HepG2 (cell line): ENCODE results near the gene TMEM33. TPM values are rescaled to one million over a fixed set of nuclear protein-coding genes. Genes with fewer than 3 reads are reported as not detected.

Experiments
- AGO1 ChIP-seq: fragments of 200-400 bp; formaldehyde crosslinking; IDR thresholded peaks from 2 replicates; pipeline ENCODE4 v1.6.1; 2017; ENCODE audit warnings: mild to moderate bottlenecking, low read depth, low read length, moderate library complexity; ENCODE audit not compliant: poor library complexity, severe bottlenecking
- HNF1B ChIP-seq: sonication (generic); formaldehyde crosslinking; IDR thresholded peaks from 2 replicates; pipeline ENCODE4 v1.5.1; 2020; ENCODE audit warnings: mild to moderate bottlenecking, moderate library complexity, missing genetic modification reagents
- KMT2A ChIP-seq: sonication (generic); formaldehyde crosslinking; IDR thresholded peaks from 2 replicates; pipeline ENCODE4 v1.4.0; 2020; ENCODE audit warnings: missing genetic modification reagents
- LCORL ChIP-seq, 2 experiments: fragments of 450-650 bp in 1 of 2; sonication (generic) in 1 of 2; formaldehyde crosslinking in 1 of 2; IDR thresholded peaks; 2 replicates each; pipeline versions ENCODE4 v1.5.0 to v1.6.1; 2017 to 2020; ENCODE audit warnings: antibody characterized with exemption in 1 of 2, missing genetic modification reagents in 1 of 2
- MAF1 ChIP-seq: sonication (generic); formaldehyde crosslinking; IDR thresholded peaks from 2 replicates; pipeline ENCODE4 v1.5.0; 2020; ENCODE audit warnings: missing genetic modification reagents, borderline replicate concordance
- NFYC ChIP-seq: IDR thresholded peaks from 2 replicates; pipeline ENCODE4 v1.6.1; 2016; ENCODE audit warnings: missing genetic modification reagents, missing compliant biosample characterization
- SIN3A ChIP-seq: IDR thresholded peaks from 2 replicates; pipeline ENCODE4 v1.6.1; 2011; ENCODE audit warnings: low read depth, mild to moderate bottlenecking, control low read depth, low read length, borderline replicate concordance
- SMARCE1 ChIP-seq: fragments of 450-650 bp; IDR thresholded peaks from 2 replicates; pipeline ENCODE4 v1.6.1; 2017; ENCODE audit warnings: borderline replicate concordance
- TCF7 ChIP-seq: sonication (generic); IDR thresholded peaks from 2 replicates; pipeline ENCODE4 v1.6.1; 2016; ENCODE audit warnings: antibody characterized with exemption, low read depth
- TFDP1 ChIP-seq: IDR thresholded peaks from 2 replicates; pipeline ENCODE4 v1.6.1; 2016; ENCODE audit warnings: missing compliant biosample characterization, missing genetic modification reagents, borderline replicate concordance
- THAP11 ChIP-seq: IDR thresholded peaks from 2 replicates; pipeline ENCODE4 v1.6.1; 2016; ENCODE audit warnings: missing biosample characterization, missing genetic modification reagents
- U2AF1 ChIP-seq: fragments of 200-400 bp; formaldehyde crosslinking; optimal IDR thresholded peaks from 2 replicates; pipeline ENCODE3; 2017; ENCODE audit warnings: mild to moderate bottlenecking, low read depth, low read length
- ZBTB25 ChIP-seq: IDR thresholded peaks from 2 replicates; pipeline ENCODE4 v1.6.1; 2018; ENCODE audit warnings: missing genetic modification reagents
- ZNF44 ChIP-seq: sonication (generic); formaldehyde crosslinking; IDR thresholded peaks from 2 replicates; pipeline ENCODE4 v1.5.1; 2020; ENCODE audit warnings: mild to moderate bottlenecking, missing genetic modification reagents
- ZNF710 ChIP-seq: sonication (generic); formaldehyde crosslinking; IDR thresholded peaks from 2 replicates; pipeline ENCODE4 v1.5.0; 2020; ENCODE audit warnings: mild to moderate bottlenecking, missing genetic modification reagents, borderline replicate concordance
- polyA plus RNA-seq, 8 experiments: library from polyadenylated mRNA; depleted of rRNA in 3 of 8; stranded (reverse) in 7 of 8; unstranded in 1 of 8; fragments of >200 nt; fragmentation: Illumina TruSeq in 4 of 8; extraction: Trizol in 4 of 8; gene quantifications; 2 replicates each; pipeline versions ENCODE4 v1.2.1 to v1.2.3, GENCODE V29; 2011 to 2016; ENCODE audit warnings: low read depth in 4 of 8, missing spikeins in 1 of 8, mixed read lengths in 1 of 8; ENCODE audit not compliant: insufficient read depth in 1 of 8
- total RNA-seq, 5 experiments: library from RNA; depleted of rRNA; stranded (reverse); fragments of >200 nt; fragmentation: Illumina TruSeq; extraction: Trizol; gene quantifications; 2 replicates each; pipeline ENCODE4 v1.2.3, GENCODE V29; 2016; ENCODE audit warnings: low read depth in 1 of 5
- TF ChIP-seq, protein P1 (sequence below): sonication (generic); formaldehyde crosslinking; conservative IDR thresholded peaks from 2 replicates; pipeline ENCODE4 v1.4.0; 2020; ENCODE audit warnings: mild to moderate bottlenecking, missing genetic modification reagents, moderate library complexity

The TMEM33 gene
- total and polyA plus RNA-seq, 2 of the 13 experiments (the other 11 are each of a cell fraction or from before 2014, with no cell fraction given) = 36.1 to 66.6 TPM

- no peak; the same call in 1 of the 2 replicates for TF ChIP-seq SIN3A
- peak; percentile 91 for TF ChIP-seq LCORL (IDR thresholded peaks at IDR 0.05)
- TF ChIP-seq LCORL (CRISPR knock-in tag; IDR thresholded peaks at IDR 0.05) = peak; percentile 46; the same call in 1 of the 2 replicates
- peak; percentile 88 for TF ChIP-seq NFYC (CRISPR knock-in tag)
- peak; percentile 45; the same call in 1 of the 2 replicates for TF ChIP-seq KMT2A
- no peak for TF ChIP-seq U2AF1
- no peak for TF ChIP-seq ZNF710
- no peak for TF ChIP-seq TCF7
- TF ChIP-seq HNF1B (CRISPR knock-in tag) = no peak
- 0 out of 2 replicates have a peak, but pooled peaks have one; percentile 0 for TF ChIP-seq ZBTB25 (CRISPR knock-in tag)
- no peak for TF ChIP-seq ZNF44 (CRISPR knock-in tag)
- no peak for TF ChIP-seq TFDP1 (CRISPR knock-in tag)
- TF ChIP-seq AGO1 = no peak
- peak; percentile 83 for TF ChIP-seq THAP11 (CRISPR knock-in tag)
- TF ChIP-seq SMARCE1 = no peak
- TF ChIP-seq, protein P1, sequence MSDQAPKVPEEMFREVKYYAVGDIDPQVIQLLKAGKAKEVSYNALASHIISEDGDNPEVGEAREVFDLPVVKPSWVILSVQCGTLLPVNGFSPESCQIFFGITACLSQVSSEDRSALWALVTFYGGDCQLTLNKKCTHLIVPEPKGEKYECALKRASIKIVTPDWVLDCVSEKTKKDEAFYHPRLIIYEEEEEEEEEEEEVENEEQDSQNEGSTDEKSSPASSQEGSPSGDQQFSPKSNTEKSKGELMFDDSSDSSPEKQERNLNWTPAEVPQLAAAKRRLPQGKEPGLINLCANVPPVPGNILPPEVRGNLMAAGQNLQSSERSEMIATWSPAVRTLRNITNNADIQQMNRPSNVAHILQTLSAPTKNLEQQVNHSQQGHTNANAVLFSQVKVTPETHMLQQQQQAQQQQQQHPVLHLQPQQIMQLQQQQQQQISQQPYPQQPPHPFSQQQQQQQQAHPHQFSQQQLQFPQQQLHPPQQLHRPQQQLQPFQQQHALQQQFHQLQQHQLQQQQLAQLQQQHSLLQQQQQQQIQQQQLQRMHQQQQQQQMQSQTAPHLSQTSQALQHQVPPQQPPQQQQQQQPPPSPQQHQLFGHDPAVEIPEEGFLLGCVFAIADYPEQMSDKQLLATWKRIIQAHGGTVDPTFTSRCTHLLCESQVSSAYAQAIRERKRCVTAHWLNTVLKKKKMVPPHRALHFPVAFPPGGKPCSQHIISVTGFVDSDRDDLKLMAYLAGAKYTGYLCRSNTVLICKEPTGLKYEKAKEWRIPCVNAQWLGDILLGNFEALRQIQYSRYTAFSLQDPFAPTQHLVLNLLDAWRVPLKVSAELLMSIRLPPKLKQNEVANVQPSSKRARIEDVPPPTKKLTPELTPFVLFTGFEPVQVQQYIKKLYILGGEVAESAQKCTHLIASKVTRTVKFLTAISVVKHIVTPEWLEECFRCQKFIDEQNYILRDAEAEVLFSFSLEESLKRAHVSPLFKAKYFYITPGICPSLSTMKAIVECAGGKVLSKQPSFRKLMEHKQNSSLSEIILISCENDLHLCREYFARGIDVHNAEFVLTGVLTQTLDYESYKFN (CRISPR knock-in tag) = 0 out of 2 replicates have a peak, but pooled peaks have one; percentile 30
- no peak for TF ChIP-seq MAF1 (CRISPR knock-in tag)
These were observed 1.2 kb upstream of the TMEM33 start (continued) for GRCh38 chr4:41933997-41934503.
